Measurements from ENCODE around the gene MS4A15. TPM values are rescaled to one million over a fixed set of nuclear protein-coding genes. Genes with fewer than 3 reads are reported as not detected.

MS4A15 gene
- total and polyA plus RNA-seq, 10 of the 15 experiments (the other 5 are each of a cell fraction or from before 2014, with no cell fraction given): 0.05 to 0.84 (median 0.45) TPM

DNA sequence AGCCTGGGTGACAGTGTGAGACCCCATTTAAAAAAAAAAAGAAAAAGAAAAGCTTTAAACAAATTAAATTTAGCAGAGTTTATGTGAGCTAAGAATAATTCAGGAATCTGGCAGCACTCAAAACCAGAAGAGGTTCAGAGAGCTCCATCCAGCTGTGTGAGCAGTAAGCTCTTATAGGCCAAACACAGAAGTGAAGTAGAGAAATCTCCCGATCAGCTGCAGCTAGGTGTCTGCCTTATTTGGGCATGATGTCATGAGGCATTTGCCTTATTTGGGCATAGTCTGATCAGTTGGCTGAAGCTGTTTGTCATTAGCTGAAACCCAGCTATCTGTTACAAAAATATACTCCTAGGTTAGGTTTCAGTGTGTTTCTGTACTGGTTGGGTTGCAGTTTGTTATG lies 8.2 kb downstream of the MS4A15 start:
- Histone ChIP-seq H3K4me3 (no peak overlapping the region), H3K27me3 (replicated peaks in 1 of 2; ENCODE audit: control insufficient read depth in 2 of 2, insufficient read depth in 2 of 2, low read length in 1 of 2) (no peaks in the 10 kb centered on the region), H3K4me1 (ENCODE audit: control insufficient read depth, insufficient read depth, low read length) (peaks cover 53% of the 10 kb centered on the region), H3K79me2 (ENCODE audit: control insufficient read depth, insufficient read depth, low read length) (no peaks in the 10 kb centered on the region), H3K9ac (ENCODE audit: control insufficient read depth, insufficient read depth, low read length) (peak overlapping the region; percentile 69), H3K36me3 (ENCODE audit: control insufficient read depth in 2 of 2, insufficient read depth in 2 of 2, low read length in 1 of 2) (no peaks in the 10 kb centered on the region), H4K20me1 (ENCODE audit: control insufficient read depth, insufficient read depth) (no peaks in the 10 kb centered on the region), H3K27ac (ENCODE audit: control insufficient read depth, insufficient read depth) (peak overlapping the region; percentile 96), H2AFZ (ENCODE audit: control insufficient read depth, low read depth, low read length) (peak overlapping the region; percentile 6; the same call in 1 of the 2 replicates), H3K9me3 (replicated peaks; ENCODE audit: control insufficient read depth, insufficient read depth, low read length) (peaks cover 1% of the 10 kb centered on the region; the same call in 2 of the 3 replicates), H3K4me2 (ENCODE audit: control insufficient read depth, insufficient read depth) (peak overlapping the region; percentile 46)
- POLR2A ChIA-PET: interaction anchor here (0.5 to 2.2 kb wide), 10 partner anchors 8 to 378 kb away, joined by 3 to 7 read pairs (median 4); partner anchors contain the start of genes MS4A1 and TMEM109
- ATAC-seq (peak; percentile 70), DNase-seq (ENCODE audit: low read depth, low spot score) (peak; percentile 84), FAIRE-seq (peak; percentile 89)
- WGBS (ENCODE audit: insufficient coverage, insufficient replicate concordance, low lambda C conversion rate, missing lambda C conversion rate): 0% methylated on average over 1 of the region's 1 CpG
- SMC1A ChIA-PET (ENCODE audit: uncharacterized antibody, unreplicated experiment): interaction anchor here (0.6 to 7.8 kb wide), 18 partner anchors 8 to 398 kb away, joined by 3 to 143 read pairs (median 4); partner anchors contain the start of genes MS4A1, MS4A15 and TMEM109
- intact Hi-C loops (cut with micrococcal nuclease; ENCODE audit: unreplicated experiment): loop anchor here (5.0 to 10.0 kb wide), 6 partner anchors 133 to 570 kb away; partner anchors contain the start of genes PRPF19 and VPS37C
- CTCF ChIA-PET: interaction anchor here (0.6 to 7.3 kb wide), 31 partner anchors 8 to 569 kb away, joined by 3 to 184 read pairs (median 4); partner anchors contain the start of genes MS4A1, MS4A15 and MS4A8
- RAD21 ChIA-PET (ENCODE audit: unreplicated experiment): interaction anchor here (0.9 to 7.4 kb wide), 17 partner anchors 8 to 493 kb away, joined by 3 to 119 read pairs (median 6); partner anchors contain the start of genes MS4A1, MS4A15 and TMEM109
- in situ Hi-C loops (cut with MboI): loop anchor here (10.0 to 25.0 kb wide), 2 partner anchors 400 to 1578 kb away; no protein-coding TSS in a partner anchor
- BruUV-seq (replicated peaks): no TSS peak
- no peak for TF ChIP-seq ZNF207 (IDR thresholded peaks at IDR 0.05; ENCODE audit: borderline replicate concordance)
- TF ChIP-seq, protein P1, sequence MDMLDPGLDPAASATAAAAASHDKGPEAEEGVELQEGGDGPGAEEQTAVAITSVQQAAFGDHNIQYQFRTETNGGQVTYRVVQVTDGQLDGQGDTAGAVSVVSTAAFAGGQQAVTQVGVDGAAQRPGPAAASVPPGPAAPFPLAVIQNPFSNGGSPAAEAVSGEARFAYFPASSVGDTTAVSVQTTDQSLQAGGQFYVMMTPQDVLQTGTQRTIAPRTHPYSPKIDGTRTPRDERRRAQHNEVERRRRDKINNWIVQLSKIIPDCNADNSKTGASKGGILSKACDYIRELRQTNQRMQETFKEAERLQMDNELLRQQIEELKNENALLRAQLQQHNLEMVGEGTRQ (IDR thresholded peaks at IDR 0.05; ENCODE audit: borderline replicate concordance, low read depth, low read length): no peak
- TF ChIP-seq ASH2L (IDR thresholded peaks at IDR 0.05; ENCODE audit: borderline replicate concordance, low read depth): no peak
- peak; percentile 54 for TF ChIP-seq POLR2AphosphoS5 (IDR thresholded peaks at IDR 0.05; ENCODE audit: low read length)
- no peak for TF ChIP-seq NR2F1 (conservative IDR thresholded peaks at IDR 0.05)
- TF ChIP-seq TBL1XR1 (IDR thresholded peaks at IDR 0.05; ENCODE audit: low read depth, low read length): no peak
- no peak for TF ChIP-seq E4F1 (IDR thresholded peaks at IDR 0.05; ENCODE audit: borderline replicate concordance, partially characterized antibody)
- no peak for TF ChIP-seq EP300 (IDR thresholded peaks at IDR 0.05; ENCODE audit: borderline replicate concordance in 1 of 2, control insufficient read depth in 1 of 2, low read depth in 2 of 2, low read length in 2 of 2)
- TF ChIP-seq, protein P2, sequence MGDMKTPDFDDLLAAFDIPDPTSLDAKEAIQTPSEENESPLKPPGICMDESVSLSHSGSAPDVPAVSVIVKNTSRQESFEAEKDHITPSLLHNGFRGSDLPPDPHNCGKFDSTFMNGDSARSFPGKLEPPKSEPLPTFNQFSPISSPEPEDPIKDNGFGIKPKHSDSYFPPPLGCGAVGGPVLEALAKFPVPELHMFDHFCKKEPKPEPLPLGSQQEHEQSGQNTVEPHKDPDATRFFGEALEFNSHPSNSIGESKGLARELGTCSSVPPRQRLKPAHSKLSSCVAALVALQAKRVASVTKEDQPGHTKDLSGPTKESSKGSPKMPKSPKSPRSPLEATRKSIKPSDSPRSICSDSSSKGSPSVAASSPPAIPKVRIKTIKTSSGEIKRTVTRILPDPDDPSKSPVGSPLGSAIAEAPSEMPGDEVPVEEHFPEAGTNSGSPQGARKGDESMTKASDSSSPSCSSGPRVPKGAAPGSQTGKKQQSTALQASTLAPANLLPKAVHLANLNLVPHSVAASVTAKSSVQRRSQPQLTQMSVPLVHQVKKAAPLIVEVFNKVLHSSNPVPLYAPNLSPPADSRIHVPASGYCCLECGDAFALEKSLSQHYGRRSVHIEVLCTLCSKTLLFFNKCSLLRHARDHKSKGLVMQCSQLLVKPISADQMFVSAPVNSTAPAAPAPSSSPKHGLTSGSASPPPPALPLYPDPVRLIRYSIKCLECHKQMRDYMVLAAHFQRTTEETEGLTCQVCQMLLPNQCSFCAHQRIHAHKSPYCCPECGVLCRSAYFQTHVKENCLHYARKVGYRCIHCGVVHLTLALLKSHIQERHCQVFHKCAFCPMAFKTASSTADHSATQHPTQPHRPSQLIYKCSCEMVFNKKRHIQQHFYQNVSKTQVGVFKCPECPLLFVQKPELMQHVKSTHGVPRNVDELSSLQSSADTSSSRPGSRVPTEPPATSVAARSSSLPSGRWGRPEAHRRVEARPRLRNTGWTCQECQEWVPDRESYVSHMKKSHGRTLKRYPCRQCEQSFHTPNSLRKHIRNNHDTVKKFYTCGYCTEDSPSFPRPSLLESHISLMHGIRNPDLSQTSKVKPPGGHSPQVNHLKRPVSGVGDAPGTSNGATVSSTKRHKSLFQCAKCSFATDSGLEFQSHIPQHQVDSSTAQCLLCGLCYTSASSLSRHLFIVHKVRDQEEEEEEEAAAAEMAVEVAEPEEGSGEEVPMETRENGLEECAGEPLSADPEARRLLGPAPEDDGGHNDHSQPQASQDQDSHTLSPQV (IDR thresholded peaks at IDR 0.05): no peak
- TF ChIP-seq, protein P3, sequence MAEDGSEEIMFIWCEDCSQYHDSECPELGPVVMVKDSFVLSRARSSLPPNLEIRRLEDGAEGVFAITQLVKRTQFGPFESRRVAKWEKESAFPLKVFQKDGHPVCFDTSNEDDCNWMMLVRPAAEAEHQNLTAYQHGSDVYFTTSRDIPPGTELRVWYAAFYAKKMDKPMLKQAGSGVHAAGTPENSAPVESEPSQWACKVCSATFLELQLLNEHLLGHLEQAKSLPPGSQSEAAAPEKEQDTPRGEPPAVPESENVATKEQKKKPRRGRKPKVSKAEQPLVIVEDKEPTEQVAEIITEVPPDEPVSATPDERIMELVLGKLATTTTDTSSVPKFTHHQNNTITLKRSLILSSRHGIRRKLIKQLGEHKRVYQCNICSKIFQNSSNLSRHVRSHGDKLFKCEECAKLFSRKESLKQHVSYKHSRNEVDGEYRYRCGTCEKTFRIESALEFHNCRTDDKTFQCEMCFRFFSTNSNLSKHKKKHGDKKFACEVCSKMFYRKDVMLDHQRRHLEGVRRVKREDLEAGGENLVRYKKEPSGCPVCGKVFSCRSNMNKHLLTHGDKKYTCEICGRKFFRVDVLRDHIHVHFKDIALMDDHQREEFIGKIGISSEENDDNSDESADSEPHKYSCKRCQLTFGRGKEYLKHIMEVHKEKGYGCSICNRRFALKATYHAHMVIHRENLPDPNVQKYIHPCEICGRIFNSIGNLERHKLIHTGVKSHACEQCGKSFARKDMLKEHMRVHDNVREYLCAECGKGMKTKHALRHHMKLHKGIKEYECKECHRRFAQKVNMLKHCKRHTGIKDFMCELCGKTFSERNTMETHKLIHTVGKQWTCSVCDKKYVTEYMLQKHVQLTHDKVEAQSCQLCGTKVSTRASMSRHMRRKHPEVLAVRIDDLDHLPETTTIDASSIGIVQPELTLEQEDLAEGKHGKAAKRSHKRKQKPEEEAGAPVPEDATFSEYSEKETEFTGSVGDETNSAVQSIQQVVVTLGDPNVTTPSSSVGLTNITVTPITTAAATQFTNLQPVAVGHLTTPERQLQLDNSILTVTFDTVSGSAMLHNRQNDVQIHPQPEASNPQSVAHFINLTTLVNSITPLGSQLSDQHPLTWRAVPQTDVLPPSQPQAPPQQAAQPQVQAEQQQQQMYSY (CRISPR knock-in tag; IDR thresholded peaks at IDR 0.05): no peak

Measured in GM12878 (cell line).